Activated CD4-positive, alpha-beta T cell treated with anti-CD3 and anti-CD28 coated beads, Interleukin-2, amount 10 ng/mL, durations not matched to agents 7 days and 5 days (primary cell): ENCODE measurements around the gene EFHB. TPM values are rescaled to one million over a fixed set of nuclear protein-coding genes. Genes with fewer than 3 reads are reported as not detected.
"Not testable (repeated sequence)": the region's sequence is repeated elsewhere in the genome, so short reads cannot be mapped to it uniquely, and the experiment has no call there.

Source experiments
- CTCF ChIA-PET: fragments of 350-600 bp; sonication (Branson Sonifier 250); formaldehyde crosslinking; loops from one replicate; lab custom pipeline; 2021; ENCODE audit warnings: antibody characterized with exemption; lab: Charles Lee
- POLR2A ChIA-PET: fragments of 350-600 bp; sonication (Branson Sonifier 250); formaldehyde crosslinking; loops from one replicate; lab custom pipeline; 2021; ENCODE audit warnings: antibody characterized with exemption; lab: Charles Lee
- DNase-seq: peaks from one replicate; pipeline ENCODE4 v3.0.0-alpha.2; 2020
- H3K27ac Mint-ChIP-seq: one replicate; pipeline ENCODE4 v1.8.0; 2021; ENCODE audit warnings: mild to moderate bottlenecking, moderate library complexity, mixed read lengths
- H3K27me3 Mint-ChIP-seq: one replicate; pipeline ENCODE4 v1.8.0; 2021; ENCODE audit warnings: mixed read lengths
- H3K36me3 Mint-ChIP-seq: one replicate; pipeline ENCODE4 v1.8.0; 2021; ENCODE audit warnings: low read depth, mixed read lengths
- H3K4me1 Mint-ChIP-seq: one replicate; pipeline ENCODE4 v1.8.0; 2021; ENCODE audit warnings: mixed read lengths
- H3K4me3 Mint-ChIP-seq: one replicate; pipeline ENCODE4 v1.8.0; 2021; ENCODE audit warnings: mild to moderate bottlenecking, moderate library complexity, mixed read lengths
- H3K9me3 Mint-ChIP-seq: one replicate; pipeline ENCODE4 v1.8.0; 2021; ENCODE audit warnings: mixed read lengths
- total RNA-seq, 2 experiments: library from RNA; stranded (reverse); gene quantifications; one replicate each; pipeline ENCODE4 v1.2.3, GENCODE V29; 2021

Gene EFHB
- 1 to 10 TPM in 1 of 2 experiments, under 1 TPM in 1; 0.33 to 1.1 TPM for total RNA-seq

GRCh38 chr3:19934098-19934566 lies at the start of gene EFHB:
EFHB (minus strand) TSS chr3:19934217; CDS start chr3:19934018, 199 bp downstream.
- no peaks in the 10 kb centered on the region for H3K9me3 Mint-ChIP-seq
- ChIA-PET POLR2A (no interaction called here), CTCF (interaction anchor here (2.0 kb wide), 1 partner anchor 11 kb away, joined by 5 read pairs; no protein-coding TSS in a partner anchor)
- H3K36me3 Mint-ChIP-seq, result no peaks in the 10 kb centered on the region
- H3K4me3 Mint-ChIP-seq, result no peak within 1 kb of the TSS
- H3K27ac Mint-ChIP-seq, result no peak within 1 kb of the TSS
- DNase-seq, result peak; percentile 16
- H3K27me3 Mint-ChIP-seq, result peaks cover 6% of the 10 kb centered on the region
- H3K4me1 Mint-ChIP-seq, result peaks cover 32% of the 10 kb centered on the region

- Mint-ChIP-seq H3K36me3 (peaks cover 38% of the 10 kb centered on the region), H3K9me3 (no peaks in the 10 kb centered on the region), H3K4me1 (peaks cover 17% of the 10 kb centered on the region), H3K27ac (no peak overlapping the region), H3K27me3 (no peaks in the 10 kb centered on the region), H3K4me3 (no peak overlapping the region)
- DNase-seq, result no peak
- POLR2A ChIA-PET, result no interaction called here
- CTCF ChIA-PET, result interaction anchor here (0.6 to 1.6 kb wide), 2 partner anchors 23 to 48 kb away, joined by 3 read pairs; no protein-coding TSS in a partner anchor
These were observed 38.0 kb upstream of the EFHB start for GRCh38 chr3:19972054-19972453.

GRCh38 chr3:19970327-19970726 lies 36.3 kb upstream of the EFHB start:
- H3K36me3 Mint-ChIP-seq, result peaks cover 36% of the 10 kb centered on the region
- H3K4me1 Mint-ChIP-seq, result peaks cover 19% of the 10 kb centered on the region
- DNase-seq, result no peak
- no peaks in the 10 kb centered on the region for H3K27me3 Mint-ChIP-seq
- H3K9me3 Mint-ChIP-seq, result no peaks in the 10 kb centered on the region
- ChIA-PET POLR2A (no interaction called here), CTCF (interaction anchor here (1.6 kb wide), 1 partner anchor 21 kb away, joined by 3 read pairs; no protein-coding TSS in a partner anchor)
- H3K4me3 Mint-ChIP-seq, result no peak overlapping the region
- no peak overlapping the region for H3K27ac Mint-ChIP-seq

- H3K27me3 Mint-ChIP-seq, result no peaks in the 10 kb centered on the region
- ChIA-PET CTCF (no interaction called here), POLR2A (no interaction called here)
- no peak overlapping the region for H3K4me3 Mint-ChIP-seq
- H3K4me1 Mint-ChIP-seq, result peaks cover 19% of the 10 kb centered on the region
- H3K9me3 Mint-ChIP-seq, result no peaks in the 10 kb centered on the region
- no peak for DNase-seq
- H3K27ac Mint-ChIP-seq, result no peak overlapping the region
- H3K36me3 Mint-ChIP-seq, result peaks cover 29% of the 10 kb centered on the region
These were observed 33.8 kb upstream of the EFHB start for GRCh38 chr3:19967812-19968211.

GRCh38 chr3:19967208-19967607 lies 33.2 kb upstream of the EFHB start:
- Mint-ChIP-seq H3K27ac (no peak overlapping the region), H3K9me3 (no peaks in the 10 kb centered on the region), H3K36me3 (peaks cover 31% of the 10 kb centered on the region), H3K27me3 (no peaks in the 10 kb centered on the region), H3K4me1 (peaks cover 13% of the 10 kb centered on the region), H3K4me3 (no peak overlapping the region)
- no peak for DNase-seq
- ChIA-PET CTCF (interaction anchor here (0.6 kb wide), 1 partner anchor 662 kb away, joined by 3 read pairs; no protein-coding TSS in a partner anchor), POLR2A (no interaction called here)

- Mint-ChIP-seq H3K4me3 (no peak overlapping the region), H3K4me1 (peaks cover 27% of the 10 kb centered on the region), H3K27me3 (no peaks in the 10 kb centered on the region), H3K9me3 (no peaks in the 10 kb centered on the region), H3K27ac (no peak overlapping the region), H3K36me3 (peaks cover 35% of the 10 kb centered on the region)
- POLR2A ChIA-PET, result no interaction called here
- CTCF ChIA-PET, result no interaction called here
- no peak for DNase-seq
These were observed 27.9 kb upstream of the EFHB start for GRCh38 chr3:19961960-19962359.

- H3K27ac Mint-ChIP-seq, result no peak overlapping the region
- H3K27me3 Mint-ChIP-seq, result no peaks in the 10 kb centered on the region
- H3K4me3 Mint-ChIP-seq, result no peak overlapping the region
- ChIA-PET POLR2A (no interaction called here), CTCF (no interaction called here)
- H3K36me3 Mint-ChIP-seq, result peaks cover 32% of the 10 kb centered on the region
- peaks cover 31% of the 10 kb centered on the region for H3K4me1 Mint-ChIP-seq
- DNase-seq, result no peak
- H3K9me3 Mint-ChIP-seq, result no peaks in the 10 kb centered on the region
These were observed 26.7 kb upstream of the EFHB start for GRCh38 chr3:19960696-19961095.

- Mint-ChIP-seq H3K4me1 (peaks cover 37% of the 10 kb centered on the region), H3K27ac (no peak overlapping the region), H3K4me3 (no peak overlapping the region), H3K27me3 (no peaks in the 10 kb centered on the region), H3K36me3 (peaks cover 40% of the 10 kb centered on the region), H3K9me3 (no peaks in the 10 kb centered on the region)
- no peak for DNase-seq
- CTCF ChIA-PET, result no interaction called here
- POLR2A ChIA-PET, result no interaction called here
These were observed 25.5 kb upstream of the EFHB start for GRCh38 chr3:19959505-19959904.

- Mint-ChIP-seq H3K4me1 (peaks cover 40% of the 10 kb centered on the region), H3K36me3 (peaks cover 41% of the 10 kb centered on the region)
- H3K27me3 Mint-ChIP-seq, H3K4me3 Mint-ChIP-seq, DNase-seq, H3K9me3 Mint-ChIP-seq, POLR2A ChIA-PET, H3K27ac Mint-ChIP-seq: not testable (repeated sequence)
- CTCF ChIA-PET, result interaction anchor here (0.6 to 1.5 kb wide), 2 partner anchors 10 to 840 kb away, joined by 3 to 5 read pairs; no protein-coding TSS in a partner anchor
These were observed 23.3 kb upstream of the EFHB start for GRCh38 chr3:19957354-19957753.

- ChIA-PET CTCF (no interaction called here), POLR2A (no interaction called here)
- no peak for DNase-seq
- peaks cover 43% of the 10 kb centered on the region for H3K36me3 Mint-ChIP-seq
- no peaks in the 10 kb centered on the region for H3K9me3 Mint-ChIP-seq
- no peak overlapping the region for H3K4me3 Mint-ChIP-seq
- no peaks in the 10 kb centered on the region for H3K27me3 Mint-ChIP-seq
- peaks cover 47% of the 10 kb centered on the region for H3K4me1 Mint-ChIP-seq
- no peak overlapping the region for H3K27ac Mint-ChIP-seq
These were observed 20.7 kb upstream of the EFHB start for GRCh38 chr3:19954676-19955075.

- H3K4me3 Mint-ChIP-seq, result no peak overlapping the region
- no peaks in the 10 kb centered on the region for H3K27me3 Mint-ChIP-seq
- no peak for DNase-seq
- peaks cover 50% of the 10 kb centered on the region for H3K4me1 Mint-ChIP-seq
- no peak overlapping the region for H3K27ac Mint-ChIP-seq
- H3K36me3 Mint-ChIP-seq, result peaks cover 33% of the 10 kb centered on the region
- CTCF ChIA-PET, result no interaction called here
- POLR2A ChIA-PET, result no interaction called here
- H3K9me3 Mint-ChIP-seq, result no peaks in the 10 kb centered on the region
These were observed 16.3 kb upstream of the EFHB start for GRCh38 chr3:19950316-19950715.

GRCh38 chr3:19948226-19948591 lies 14.2 kb upstream of the EFHB start:
- Mint-ChIP-seq H3K27me3 (no peaks in the 10 kb centered on the region), H3K27ac (peak overlapping the region; percentile 99), H3K36me3 (peaks cover 27% of the 10 kb centered on the region), H3K4me3 (peak overlapping the region; percentile 98), H3K9me3 (no peaks in the 10 kb centered on the region), H3K4me1 (peaks cover 50% of the 10 kb centered on the region)
- ChIA-PET POLR2A (no interaction called here), CTCF (interaction anchor here (0.9 kb wide), 1 partner anchor 9 kb away, joined by 3 read pairs; no protein-coding TSS in a partner anchor)
- no peak for DNase-seq

- peaks cover 25% of the 10 kb centered on the region for H3K36me3 Mint-ChIP-seq
- H3K4me3 Mint-ChIP-seq, result peak overlapping the region; percentile 98
- DNase-seq, result peak; percentile 50
- peaks cover 47% of the 10 kb centered on the region for H3K4me1 Mint-ChIP-seq
- no peaks in the 10 kb centered on the region for H3K9me3 Mint-ChIP-seq
- no peaks in the 10 kb centered on the region for H3K27me3 Mint-ChIP-seq
- peak overlapping the region; percentile 99 for H3K27ac Mint-ChIP-seq
- POLR2A ChIA-PET, result no interaction called here
- CTCF ChIA-PET, result interaction anchor here (0.9 kb wide), 1 partner anchor 9 kb away, joined by 3 read pairs; no protein-coding TSS in a partner anchor
These were observed 13.7 kb upstream of the EFHB start for GRCh38 chr3:19947549-19948225.
